SU-DHL-6 (cell line): ENCODE data around the gene DENND1B.

Experiments used
- H2AFZ ChIP-seq: fragments of 200-600 bp; sonication (generic); 2 replicates; pipeline ENCODE4 v1.6.1; 2014; ENCODE audit warnings: low read depth, mild to moderate bottlenecking, moderate library complexity, mixed read lengths, antibody characterized with exemption, low read length; ENCODE audit not compliant: severe bottlenecking
- H3F3A ChIP-seq: fragments of 200-600 bp; shearing (Covaris generic); 2 replicates; pipeline ENCODE4 v1.6.0; 2016; ENCODE audit warnings: antibody characterized with exemption, mild to moderate bottlenecking; ENCODE audit not compliant: insufficient read depth
- H3K27ac ChIP-seq: fragments of 200-600 bp; sonication (generic); 2 replicates; pipeline ENCODE4 v1.5.1; 2016; ENCODE audit warnings: low read depth, mild to moderate bottlenecking, low read length, moderate library complexity, mixed read lengths
- H3K27me3 ChIP-seq: fragments of 200-600 bp; sonication (generic), shearing (Covaris generic); 2 replicates; pipeline ENCODE4 v1.6.0; 2014; ENCODE audit warnings: mild to moderate bottlenecking, low read length
- H3K36me3 ChIP-seq: fragments of 200-600 bp; sonication (generic); 2 replicates; pipeline ENCODE4 v1.6.1; 2014; ENCODE audit warnings: mild to moderate bottlenecking, low read length, mixed read lengths
- H3K4me2 ChIP-seq: fragments of 300-600, 200-600 bp; shearing (Covaris generic), sonication (generic); 2 replicates; pipeline ENCODE4 v1.6.0; 2014; ENCODE audit warnings: low read length, low read depth, mild to moderate bottlenecking; ENCODE audit not compliant: poor library complexity, severe bottlenecking
- H3K4me3 ChIP-seq: fragments of 200-600 bp; sonication (generic); 2 replicates; pipeline ENCODE4 v1.5.1; 2014; ENCODE audit warnings: antibody characterized with exemption, low read length, mild to moderate bottlenecking, mixed read lengths; ENCODE audit not compliant: insufficient read depth, poor library complexity, severe bottlenecking
- H3K79me2 ChIP-seq: fragments of 200-600 bp; sonication (generic); 2 replicates; pipeline ENCODE4 v1.6.1; 2014; ENCODE audit warnings: mild to moderate bottlenecking, low read length, moderate library complexity; ENCODE audit not compliant: insufficient read depth
- H3K9ac ChIP-seq: fragments of 200-600 bp; sonication (generic); 2 replicates; pipeline ENCODE4 v1.7.0; 2014; ENCODE audit warnings: mild to moderate bottlenecking, low read length
- H3K9me2 ChIP-seq: fragments of 200-600 bp; sonication (generic); replicated peaks from 2 replicates; pipeline ENCODE4 v1.6.1; 2014; ENCODE audit warnings: low read length; ENCODE audit not compliant: insufficient read depth
- H3K9me3 ChIP-seq: fragments of 200-600 bp; sonication (generic); 2 replicates; pipeline ENCODE4 v1.6.1; 2014; ENCODE audit warnings: low read length, mixed read lengths; ENCODE audit not compliant: insufficient read depth
- H4K20me1 ChIP-seq: fragments of 200-600 bp; sonication (generic); 2 replicates; pipeline ENCODE4 v1.6.1; 2014; ENCODE audit warnings: low read depth, mild to moderate bottlenecking, antibody characterized with exemption, low read length, moderate library complexity, mixed read lengths
- CTCF ChIP-seq: fragments of 200-600 bp; sonication (generic); IDR thresholded peaks from one replicate; pipeline ENCODE4 v1.5.1; 2017; ENCODE audit warnings: antibody characterized with exemption, mild to moderate bottlenecking, low read length, moderate library complexity; ENCODE audit not compliant: insufficient read depth, poor library complexity, severe bottlenecking
- EZH2phosphoT487 ChIP-seq: fragments of 200-600 bp; sonication (generic), shearing (Covaris generic); conservative IDR thresholded peaks from 2 replicates; pipeline ENCODE4 v1.6.1; 2018; ENCODE audit warnings: mild to moderate bottlenecking, antibody characterized with exemption, low read length, moderate library complexity, mixed read lengths

The DENND1B gene

GRCh38 chr1:197737916-197738315 lies 37.4 kb downstream of the DENND1B start:
- H3K79me2 ChIP-seq, result peaks cover 97% of the 10 kb centered on the region
- peaks cover 10% of the 10 kb centered on the region; the same call in 1 of the 2 replicates for H3K36me3 ChIP-seq
- no peak overlapping the region for H3K27ac ChIP-seq
- H3K9ac ChIP-seq, result no peak overlapping the region
- TF ChIP-seq CTCF, result no peak
- no peak for TF ChIP-seq EZH2phosphoT487
- H4K20me1 ChIP-seq, result peaks cover 9% of the 10 kb centered on the region; the same call in 1 of the 2 replicates
- no peaks in the 10 kb centered on the region for H3K9me3 ChIP-seq
- no peaks in the 10 kb centered on the region for H3K9me2 ChIP-seq
- no peaks in the 10 kb centered on the region for H3K27me3 ChIP-seq
- no peak overlapping the region for H2AFZ ChIP-seq
- no peak overlapping the region for H3K4me3 ChIP-seq
- H3K4me2 ChIP-seq, result no peak overlapping the region
- H3F3A ChIP-seq, result 0 out of 2 replicates have a peak, but pooled peaks cover 4% of the 10 kb centered on the region

GRCh38 chr1:197736685-197737084 lies 38.6 kb downstream of the DENND1B start:
- no peak overlapping the region for H2AFZ ChIP-seq
- no peak for TF ChIP-seq CTCF
- TF ChIP-seq EZH2phosphoT487, result no peak
- peaks cover 8% of the 10 kb centered on the region; the same call in 1 of the 2 replicates for H4K20me1 ChIP-seq
- H3K27me3 ChIP-seq, result no peaks in the 10 kb centered on the region
- H3K4me3 ChIP-seq, result no peak overlapping the region
- no peaks in the 10 kb centered on the region for H3K9me3 ChIP-seq
- H3K36me3 ChIP-seq, result peaks cover 10% of the 10 kb centered on the region; the same call in 1 of the 2 replicates
- no peak overlapping the region for H3K27ac ChIP-seq
- no peak overlapping the region for H3K9ac ChIP-seq
- H3K4me2 ChIP-seq, result no peak overlapping the region
- H3F3A ChIP-seq, result 0 out of 2 replicates have a peak, but pooled peaks cover 4% of the 10 kb centered on the region
- H3K9me2 ChIP-seq, result no peaks in the 10 kb centered on the region
- H3K79me2 ChIP-seq, result peaks cover 97% of the 10 kb centered on the region

GRCh38 chr1:197735461-197735860 lies 39.8 kb downstream of the DENND1B start:
- peaks cover 17% of the 10 kb centered on the region; the same call in 1 of the 2 replicates for H3K36me3 ChIP-seq
- no peaks in the 10 kb centered on the region for H3K9me2 ChIP-seq
- no peak overlapping the region for H3K4me2 ChIP-seq
- TF ChIP-seq EZH2phosphoT487, result no peak
- TF ChIP-seq CTCF, result no peak
- no peaks in the 10 kb centered on the region for H3K27me3 ChIP-seq
- H3K9ac ChIP-seq, result no peak overlapping the region
- no peaks in the 10 kb centered on the region for H3K9me3 ChIP-seq
- H3K79me2 ChIP-seq, result peaks cover 96% of the 10 kb centered on the region
- H3K4me3 ChIP-seq, result no peak overlapping the region
- H4K20me1 ChIP-seq, result peaks cover 5% of the 10 kb centered on the region; the same call in 1 of the 2 replicates
- H3F3A ChIP-seq, result no peaks in the 10 kb centered on the region
- H2AFZ ChIP-seq, result no peak overlapping the region
- no peak overlapping the region for H3K27ac ChIP-seq
